Fibroblast of lung (primary cell): ENCODE data around the gene CD3G. TPM values are rescaled to one million over a fixed set of nuclear protein-coding genes. Genes with fewer than 3 reads are reported as not detected.
A peak's percentile ranks its signal among the peaks of the same experiment; 100 is the strongest.
"Not testable (repeated sequence)": the region's sequence is repeated elsewhere in the genome, so short reads cannot be mapped to it uniquely, and the experiment has no call there.

ENCODE experiments used
- DNase-seq, 2 donors: peaks; one replicate each; pipeline versions ENCODE4 v3.0.0 to v3.0.0-alpha.2; 2010; ENCODE audit warnings: low read depth in 2 of 2
- H2AFZ ChIP-seq: 2 replicates; pipeline ENCODE4 v1.5.1; 2012; ENCODE audit warnings: low read length, control low read depth, inconsistent platforms
- H3K27ac ChIP-seq: 2 replicates; pipeline ENCODE4 v1.5.1; 2011; ENCODE audit warnings: low read length, control low read depth; ENCODE audit not compliant: insufficient read depth
- H3K27me3 ChIP-seq: 2 replicates; pipeline ENCODE4 v1.5.1; 2011; ENCODE audit warnings: mild to moderate bottlenecking, low read length; ENCODE audit not compliant: control insufficient read depth, insufficient read depth
- H3K36me3 ChIP-seq: 2 replicates; pipeline ENCODE4 v1.5.1; 2011; ENCODE audit warnings: low read length; ENCODE audit not compliant: control insufficient read depth, insufficient read depth
- H3K4me1 ChIP-seq: 2 replicates; pipeline ENCODE4 v1.5.1; 2011; ENCODE audit warnings: low read length; ENCODE audit not compliant: control insufficient read depth, insufficient read depth; ENCODE audit errors: extremely low read depth
- H3K4me2 ChIP-seq: 2 replicates; pipeline ENCODE4 v1.5.1; 2011; ENCODE audit warnings: low read length, control low read depth; ENCODE audit not compliant: insufficient read depth; ENCODE audit errors: extremely low read depth
- H3K4me3 ChIP-seq, 4 experiments: fragments of 200-600 bp in 1 of 4; sonication (generic) in 1 of 4; replicated peaks in 1 of 4; 2 replicates each; pipeline ENCODE4 v1.5.1; 2011 to 2016; ENCODE audit warnings: low read length in 4 of 4, low read depth in 3 of 4, mild to moderate bottlenecking in 3 of 4, control low read depth in 2 of 4, inconsistent platforms in 1 of 4, mixed read lengths in 1 of 4; ENCODE audit not compliant: insufficient read depth in 1 of 4; ENCODE audit errors: control extremely low read depth in 1 of 4
- H3K79me2 ChIP-seq: 2 replicates; pipeline ENCODE4 v1.5.1; 2012; ENCODE audit warnings: mild to moderate bottlenecking, low read length, inconsistent platforms; ENCODE audit not compliant: control insufficient read depth, insufficient read depth
- H3K9ac ChIP-seq: 2 replicates; pipeline ENCODE4 v1.5.1; 2011; ENCODE audit warnings: mild to moderate bottlenecking, low read length, control low read depth; ENCODE audit not compliant: insufficient read depth
- H3K9me3 ChIP-seq: 2 replicates; pipeline ENCODE4 v1.5.1; 2012; ENCODE audit warnings: low read depth, low read length; ENCODE audit not compliant: control insufficient read depth, insufficient read depth
- H4K20me1 ChIP-seq: 2 replicates; pipeline ENCODE4 v1.5.1; 2011; ENCODE audit warnings: low read length; ENCODE audit not compliant: control insufficient read depth, insufficient read depth; ENCODE audit errors: extremely low read depth
- EZH2 ChIP-seq: IDR thresholded peaks from 2 replicates; pipeline ENCODE4 v1.5.1; 2012; ENCODE audit warnings: low read length, control low read depth, mild to moderate bottlenecking; ENCODE audit errors: missing control alignments
- polyA plus RNA-seq, 2 donors: library from polyadenylated mRNA; depleted of rRNA in 1 of 2; stranded (reverse) in 1 of 2; unstranded in 1 of 2; fragments of >200 nt; gene quantifications; 2 replicates each; pipeline ENCODE4 v1.2.1, GENCODE V29; 2011 to 2012; ENCODE audit warnings: missing spikeins in 1 of 2
- total RNA-seq: library from RNA; depleted of rRNA; stranded (reverse); fragments of >200 nt; gene quantifications from 2 replicates; pipeline ENCODE4 v1.2.1, GENCODE V29; 2014
- TF ChIP-seq, protein P1 (sequence below), 2 donors: IDR thresholded peaks in 1 of 2; conservative IDR thresholded peaks in 1 of 2; 1 replicate in 1 of 2; 2 replicates in 1 of 2; pipeline ENCODE4 v1.5.1; 2011 to 2012; ENCODE audit warnings: low read length in 2 of 2, control low read depth in 1 of 2, inconsistent platforms in 1 of 2, low read depth in 1 of 2, mild to moderate bottlenecking in 1 of 2

Gene CD3G
- total and polyA plus RNA-seq, 2 donors (not counting 1 experiment from before 2014, with no cell fraction given) = not detected

DNA sequence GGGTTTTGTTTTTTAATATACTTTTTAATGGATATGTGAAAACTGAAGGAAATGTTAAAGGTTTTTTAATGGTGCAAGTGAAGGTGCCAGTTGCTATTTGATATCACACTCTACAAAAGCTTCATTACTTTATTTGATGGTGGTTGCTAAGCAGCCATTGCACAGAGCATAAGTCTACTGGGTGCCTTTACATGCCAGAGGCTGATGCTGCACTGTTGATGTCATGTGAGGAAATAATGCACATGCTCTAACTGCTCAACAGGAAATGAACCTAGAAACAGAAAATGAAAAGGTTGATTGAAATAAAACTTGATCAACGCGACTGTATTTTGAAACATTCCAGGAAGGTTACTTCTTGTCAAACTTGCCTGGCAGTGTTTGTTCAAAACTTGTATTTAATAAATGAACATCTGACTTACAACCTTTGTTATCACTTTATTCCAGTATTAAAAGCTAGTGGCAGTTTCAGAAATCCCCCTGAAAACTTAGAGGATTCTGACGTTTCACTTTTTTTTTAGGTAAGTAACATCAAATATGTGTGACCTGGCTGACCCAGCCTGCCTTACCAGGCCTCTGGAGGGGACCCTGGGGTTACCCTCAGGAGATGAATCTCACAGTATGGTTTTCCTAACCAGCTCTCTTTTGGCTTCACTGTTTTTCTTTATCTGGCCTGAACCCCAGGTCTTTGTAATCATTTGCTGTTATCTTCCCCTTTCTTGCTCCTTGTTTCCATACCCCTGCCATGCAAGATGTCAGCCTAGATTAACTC is 54.8 kb downstream of the CD3G start:
- H3K27ac ChIP-seq = no peak overlapping the region
- no peaks in the 10 kb centered on the region for H3K27me3 ChIP-seq
- no peaks in the 10 kb centered on the region for H3K9me3 ChIP-seq
- no peak overlapping the region for H2AFZ ChIP-seq
- no peak overlapping the region for H3K4me3 ChIP-seq
- peaks cover 3% of the 10 kb centered on the region for H3K4me1 ChIP-seq
- H3K9ac ChIP-seq = no peak overlapping the region
- H4K20me1 ChIP-seq = no peaks in the 10 kb centered on the region
- H3K4me2 ChIP-seq = no peak overlapping the region
- H3K36me3 ChIP-seq = no peaks in the 10 kb centered on the region
- H3K79me2 ChIP-seq = peaks cover 23% of the 10 kb centered on the region
- peak in 1 of 2 donors; percentile 6 for DNase-seq
- TF ChIP-seq, protein P1, sequence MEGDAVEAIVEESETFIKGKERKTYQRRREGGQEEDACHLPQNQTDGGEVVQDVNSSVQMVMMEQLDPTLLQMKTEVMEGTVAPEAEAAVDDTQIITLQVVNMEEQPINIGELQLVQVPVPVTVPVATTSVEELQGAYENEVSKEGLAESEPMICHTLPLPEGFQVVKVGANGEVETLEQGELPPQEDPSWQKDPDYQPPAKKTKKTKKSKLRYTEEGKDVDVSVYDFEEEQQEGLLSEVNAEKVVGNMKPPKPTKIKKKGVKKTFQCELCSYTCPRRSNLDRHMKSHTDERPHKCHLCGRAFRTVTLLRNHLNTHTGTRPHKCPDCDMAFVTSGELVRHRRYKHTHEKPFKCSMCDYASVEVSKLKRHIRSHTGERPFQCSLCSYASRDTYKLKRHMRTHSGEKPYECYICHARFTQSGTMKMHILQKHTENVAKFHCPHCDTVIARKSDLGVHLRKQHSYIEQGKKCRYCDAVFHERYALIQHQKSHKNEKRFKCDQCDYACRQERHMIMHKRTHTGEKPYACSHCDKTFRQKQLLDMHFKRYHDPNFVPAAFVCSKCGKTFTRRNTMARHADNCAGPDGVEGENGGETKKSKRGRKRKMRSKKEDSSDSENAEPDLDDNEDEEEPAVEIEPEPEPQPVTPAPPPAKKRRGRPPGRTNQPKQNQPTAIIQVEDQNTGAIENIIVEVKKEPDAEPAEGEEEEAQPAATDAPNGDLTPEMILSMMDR (conservative IDR thresholded peaks at IDR 0.05 in 1 of 2, IDR thresholded peaks at IDR 0.05 in 1 of 2; ENCODE audit: low read depth in 1 of 2, low read length in 2 of 2) = no peak
- no peak for TF ChIP-seq EZH2

DNA sequence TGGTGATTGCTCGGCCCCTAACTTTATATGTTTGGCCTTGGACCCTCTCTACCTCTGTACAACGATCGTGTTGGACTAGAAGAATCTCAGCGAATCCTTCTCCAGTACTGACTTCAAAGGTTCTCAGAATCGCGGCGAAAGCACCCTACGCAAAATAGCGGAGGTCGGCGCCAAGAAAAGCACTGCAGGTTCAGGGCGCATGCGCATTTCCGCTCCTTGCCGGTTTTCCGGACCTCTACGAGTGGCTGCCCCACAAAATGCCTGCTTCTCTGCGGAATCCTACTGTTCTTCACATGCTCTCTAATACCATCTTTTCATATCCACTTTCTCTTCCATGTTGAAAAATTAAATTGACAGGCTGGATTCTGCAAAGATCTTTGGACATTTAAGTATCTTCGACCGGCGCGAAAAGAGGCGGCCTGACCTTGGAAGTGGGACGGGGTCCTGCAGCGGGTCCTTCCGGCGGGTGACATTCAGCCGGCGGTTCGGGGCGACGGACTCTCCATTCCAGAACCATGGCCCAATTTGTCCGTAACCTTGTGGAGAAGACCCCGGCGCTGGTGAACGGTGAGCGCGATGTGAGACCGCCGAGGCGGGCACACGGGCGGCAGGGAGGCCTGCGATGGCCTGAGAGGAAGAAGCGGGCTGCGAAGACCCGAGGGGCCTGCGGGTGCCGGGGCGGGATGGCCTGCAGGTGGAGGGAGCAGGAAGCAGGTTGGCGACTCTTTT is 57.2 kb downstream of the CD3G start, which contains the start of gene ATP5MG:
Gene ATP5MG (plus strand): TSS at position 456 of the 729 bp plus-strand sequence. CDS start 60 bp downstream, at position 516.
- Histone ChIP-seq H3K36me3 (no peaks in the 10 kb centered on the region), H3K79me2 (peaks cover 46% of the 10 kb centered on the region), H3K27ac (peak within 1 kb of the TSS; percentile 94), H3K9me3 (no peaks in the 10 kb centered on the region), H3K9ac (peak within 1 kb of the TSS; percentile 90), H2AFZ (peak within 1 kb of the TSS; percentile 98), H3K4me3 (peak within 1 kb of the TSS; percentile 88 to 100 (median 96)), H3K27me3 (no peaks in the 10 kb centered on the region), H3K4me1 (peaks cover 3% of the 10 kb centered on the region), H4K20me1 (no peaks in the 10 kb centered on the region), H3K4me2 (peak within 1 kb of the TSS; percentile 93)
- TF ChIP-seq, protein P1 (conservative IDR thresholded peaks at IDR 0.05 in 1 of 2, IDR thresholded peaks at IDR 0.05 in 1 of 2; ENCODE audit: low read depth in 1 of 2, low read length in 2 of 2) = peak in 1 of 2 donors; percentile 7
- no peak for TF ChIP-seq EZH2
- peak; percentile 84 to 90 for DNase-seq

DNA sequence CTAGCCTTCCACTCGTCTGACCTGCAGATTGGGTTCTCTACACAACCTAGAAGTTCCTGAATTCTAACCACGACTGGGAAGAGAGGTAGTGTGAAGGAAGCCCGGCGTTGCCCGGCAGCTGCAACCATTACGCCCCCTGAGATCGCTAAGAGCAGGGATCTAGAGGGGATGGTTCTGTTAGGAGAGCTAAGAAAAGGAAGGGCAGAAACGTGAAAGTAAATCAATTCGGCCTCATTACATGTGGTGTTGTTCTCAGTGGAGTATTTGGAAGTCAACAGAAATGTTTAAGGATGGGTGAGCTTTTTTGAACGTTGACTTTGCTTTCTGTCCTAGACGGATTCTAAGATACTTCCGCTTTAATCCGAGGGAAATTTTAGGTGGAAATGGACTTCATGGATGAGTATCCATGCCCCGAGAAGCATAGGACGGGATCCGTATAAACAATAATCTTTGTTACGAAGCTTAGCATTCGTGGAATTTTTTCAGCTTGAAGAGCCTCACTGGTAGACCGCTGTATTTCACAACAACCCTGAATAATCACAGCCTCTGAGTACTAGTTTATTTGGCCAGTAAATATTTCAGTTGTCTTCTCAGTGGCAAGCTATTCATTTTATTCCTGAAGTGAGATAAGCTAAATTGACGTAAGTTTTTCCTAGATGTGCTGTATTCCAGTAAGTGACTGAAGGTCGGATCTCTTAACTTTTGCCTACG is 57.9 kb downstream of the CD3G start:
- H3K9me3 ChIP-seq = no peaks in the 10 kb centered on the region
- H3K27me3 ChIP-seq = no peaks in the 10 kb centered on the region
- H4K20me1 ChIP-seq = no peaks in the 10 kb centered on the region
- no peak for TF ChIP-seq EZH2
- TF ChIP-seq, protein P1 (conservative IDR thresholded peaks at IDR 0.05 in 1 of 2, IDR thresholded peaks at IDR 0.05 in 1 of 2; ENCODE audit: low read depth in 1 of 2, low read length in 2 of 2) = no peak
- peak overlapping the region; percentile 98 for H2AFZ ChIP-seq
- peak overlapping the region; percentile 93 for H3K4me2 ChIP-seq
- peak overlapping the region; percentile 94 for H3K27ac ChIP-seq
- H3K36me3 ChIP-seq = no peaks in the 10 kb centered on the region
- peaks cover 50% of the 10 kb centered on the region for H3K79me2 ChIP-seq
- peak overlapping the region; percentile 90 for H3K9ac ChIP-seq
- peak; percentile 80 to 91 for DNase-seq
- H3K4me3 ChIP-seq = peak overlapping the region; percentile 88 to 100 (median 96)
- H3K4me1 ChIP-seq = peaks cover 3% of the 10 kb centered on the region

DNA sequence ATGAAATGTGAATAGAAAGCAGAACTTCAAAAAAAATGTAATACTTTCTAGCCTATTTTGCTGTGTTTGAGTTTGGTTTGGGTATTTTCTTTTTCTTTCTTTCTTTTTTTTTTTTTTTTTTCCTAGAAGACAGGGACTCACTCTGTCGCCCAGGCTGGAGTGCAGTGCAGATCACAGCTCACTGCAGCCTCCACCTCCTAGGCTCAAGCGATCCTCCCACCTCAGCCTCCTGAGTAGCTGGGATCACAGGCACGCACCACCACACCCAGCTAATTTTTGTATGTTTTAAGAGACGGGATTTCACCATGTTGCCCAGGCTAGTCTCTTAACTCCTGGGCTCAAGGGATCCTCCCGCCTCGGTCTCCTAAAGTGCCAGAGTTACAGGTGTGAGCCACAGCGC is 58.5 kb downstream of the CD3G start:
- Histone ChIP-seq H3K27ac (peak overlapping the region; percentile 94), H3K9ac (peak overlapping the region; percentile 25)
- H4K20me1 ChIP-seq = not testable (repeated sequence)

More for the DNA sequence above, 58.5 kb downstream of the CD3G start:
- not testable (repeated sequence) for H3K4me1 ChIP-seq, DNase-seq, H2AFZ ChIP-seq, H3K36me3 ChIP-seq, H3K9me3 ChIP-seq, H3K27me3 ChIP-seq
- H3K4me3 ChIP-seq = peak overlapping the region; percentile 88 to 100 (median 96)
- H3K4me2 ChIP-seq = peak overlapping the region; percentile 53
- peaks cover 53% of the 10 kb centered on the region for H3K79me2 ChIP-seq
